Measurements from ENCODE around the gene ADAMTS15.

Gene ADAMTS15

GRCh38 chr11:130485983-130486382 lies 37.5 kb downstream of the ADAMTS15 start:
- DNase-seq: no peak

- no peak for DNase-seq
Observed at GRCh38 chr11:130486391-130486836, 38.0 kb downstream of the ADAMTS15 start.

- no peak for DNase-seq
Observed at GRCh38 chr11:130486987-130487923, 38.8 kb downstream of the ADAMTS15 start.

- DNase-seq: no peak
Observed at GRCh38 chr11:130487924-130488815, 39.7 kb downstream of the ADAMTS15 start.

GRCh38 chr11:130488848-130489584 lies 40.6 kb downstream of the ADAMTS15 start:
- no peak for DNase-seq

- DNase-seq: no peak
Observed at GRCh38 chr11:130489716-130490115, 41.3 kb downstream of the ADAMTS15 start.

GRCh38 chr11:130490682-130491449 lies 42.4 kb downstream of the ADAMTS15 start:
- DNase-seq: no peak

GRCh38 chr11:130498181-130498580 lies 49.7 kb downstream of the ADAMTS15 start:
- no peak for DNase-seq

- no peak for DNase-seq
Observed at GRCh38 chr11:130499828-130500227, 51.4 kb downstream of the ADAMTS15 start.

- no peak for DNase-seq
Observed at GRCh38 chr11:130504317-130504716, 55.9 kb downstream of the ADAMTS15 start.

- DNase-seq: no peak
Observed at GRCh38 chr11:130508913-130509312, 60.5 kb downstream of the ADAMTS15 start.

GRCh38 chr11:130509942-130510341 lies 61.5 kb downstream of the ADAMTS15 start:
- DNase-seq: no peak

GRCh38 chr11:130510407-130511006 lies 62.1 kb downstream of the ADAMTS15 start:
- DNase-seq: no peak

- no peak for DNase-seq
Observed at GRCh38 chr11:130511765-130512164, 63.3 kb downstream of the ADAMTS15 start.

GRCh38 chr11:130512662-130513061 lies 64.2 kb downstream of the ADAMTS15 start:
- DNase-seq: no peak

- DNase-seq: no peak
Observed at GRCh38 chr11:130513132-130513531, 64.7 kb downstream of the ADAMTS15 start.

- DNase-seq: no peak
Observed at GRCh38 chr11:130514316-130514715, 65.9 kb downstream of the ADAMTS15 start.

GRCh38 chr11:130514851-130515250 lies 66.4 kb downstream of the ADAMTS15 start:
- no peak for DNase-seq

GRCh38 chr11:130515829-130516553 lies 67.5 kb downstream of the ADAMTS15 start:
- DNase-seq: no peak

GRCh38 chr11:130516554-130517505 lies 68.4 kb downstream of the ADAMTS15 start:
- DNase-seq: no peak
